Activated T-cell treated with anti-CD3 and anti-CD28 coated beads, Interleukin-2, amount 50 U/mL, for 4 hours (primary cell): Measurements from ENCODE around the gene IZUMO2. TPM values are rescaled to one million over a fixed set of nuclear protein-coding genes. Genes with fewer than 3 reads are reported as not detected.
"Not testable (repeated sequence)": the region's sequence is repeated elsewhere in the genome, so short reads cannot be mapped to it uniquely, and the experiment has no call there.

Experiments
- ATAC-seq, 2 donors: fragments of 200-7000 bp; cut with Tn5 transposase; one replicate each; pipeline ENCODE4 v1.10.0; 2021
- DNase-seq: peaks from one replicate; pipeline ENCODE4 v3.0.0-alpha.2; 2020
- H3K27me3 Mint-ChIP-seq: one replicate; pipeline ENCODE4 v1.8.0; 2021; ENCODE audit warnings: low read depth, mixed read lengths
- H3K36me3 Mint-ChIP-seq: one replicate; pipeline ENCODE4 v1.8.0; 2022; ENCODE audit warnings: mixed read lengths; ENCODE audit not compliant: insufficient read depth
- H3K4me1 Mint-ChIP-seq: one replicate; pipeline ENCODE4 v1.8.0; 2021; ENCODE audit warnings: low read depth, mixed read lengths
- H3K4me3 Mint-ChIP-seq: one replicate; pipeline ENCODE4 v1.8.0; 2021; ENCODE audit warnings: mild to moderate bottlenecking, moderate library complexity, mixed read lengths
- H3K9me3 Mint-ChIP-seq: one replicate; pipeline ENCODE4 v1.8.0; 2021; ENCODE audit warnings: mixed read lengths
- total RNA-seq, 3 donors: library from RNA; stranded (reverse); gene quantifications; one replicate each; pipeline ENCODE4 v1.2.1, GENCODE V29; 2021

The IZUMO2 gene
- total RNA-seq, 3 donors from 2014 or later, result not detected

- not testable (repeated sequence) for H3K9me3 Mint-ChIP-seq, H3K27me3 Mint-ChIP-seq, ATAC-seq, H3K4me1 Mint-ChIP-seq, H3K36me3 Mint-ChIP-seq, DNase-seq, H3K4me3 Mint-ChIP-seq
Measured at GRCh38 chr19:50135856-50136602, 27.1 kb downstream of the IZUMO2 start.

- H3K27me3 Mint-ChIP-seq, H3K9me3 Mint-ChIP-seq, DNase-seq, H3K36me3 Mint-ChIP-seq, H3K4me3 Mint-ChIP-seq, ATAC-seq, H3K4me1 Mint-ChIP-seq: not testable (repeated sequence)
Measured at GRCh38 chr19:50134777-50135719, 28.0 kb downstream of the IZUMO2 start.

GRCh38 chr19:50133518-50134492 is 29.3 kb downstream of the IZUMO2 start:
- not testable (repeated sequence) for DNase-seq, H3K4me1 Mint-ChIP-seq, H3K9me3 Mint-ChIP-seq, H3K4me3 Mint-ChIP-seq, ATAC-seq, H3K36me3 Mint-ChIP-seq, H3K27me3 Mint-ChIP-seq

GRCh38 chr19:50104012-50104411 is 59.1 kb downstream of the IZUMO2 start:
- H3K36me3 Mint-ChIP-seq, H3K4me3 Mint-ChIP-seq, H3K27me3 Mint-ChIP-seq, DNase-seq, H3K9me3 Mint-ChIP-seq, H3K4me1 Mint-ChIP-seq, ATAC-seq: not testable (repeated sequence)

- H3K4me1 Mint-ChIP-seq, H3K27me3 Mint-ChIP-seq, DNase-seq, H3K4me3 Mint-ChIP-seq, H3K9me3 Mint-ChIP-seq, ATAC-seq, H3K36me3 Mint-ChIP-seq: not testable (repeated sequence)
Measured at GRCh38 chr19:50103405-50103804, 59.7 kb downstream of the IZUMO2 start.

Other genes starting within 250 kb of the IZUMO2 start
- gene ATF5, start 234.1 kb downstream of the IZUMO2 start, total RNA-seq, result 10 to 100 TPM; 58.4 to 73.1 (median 60.6) TPM
- 100 to 1,000 TPM; 172 to 189 (median 184) TPM for gene NUP62, start 233.8 kb downstream of the IZUMO2 start, total RNA-seq
- gene SIGLEC11, start 202.1 kb downstream of the IZUMO2 start, total RNA-seq, result not detected
- gene VRK3, start 137.9 kb downstream of the IZUMO2 start, total RNA-seq, result 10 to 100 TPM; 40.5 to 45.8 (median 40.5) TPM
- 10 to 100 TPM in 2 of 3 donors, 1 to 10 TPM in 1; 9.5 to 12.7 (median 10.1) TPM for gene ZNF473, start 137.3 kb downstream of the IZUMO2 start, total RNA-seq
- under 1 TPM; 0.25 to 0.63 (median 0.34) TPM for gene MYH14, start 40.3 kb upstream of the IZUMO2 start, total RNA-seq
- 1 to 10 TPM; 4.1 to 5.6 (median 4.6) TPM for gene KCNC3, start 166.1 kb upstream of the IZUMO2 start, total RNA-seq
- gene NAPSA, start 202.4 kb upstream of the IZUMO2 start, total RNA-seq, result 10 to 100 TPM in 2 of 3 donors, 1 to 10 TPM in 1; 9.1 to 21.1 (median 10.4) TPM
- gene NR1H2, start 213.2 kb upstream of the IZUMO2 start, total RNA-seq, result 100 to 1,000 TPM; 106 to 107 (median 106) TPM
- 100 to 1,000 TPM; 182 to 246 (median 214) TPM for gene POLD1, start 221.1 kb upstream of the IZUMO2 start, total RNA-seq